Loucy (cell line): Measurements from ENCODE around the gene KDM3A.

Source experiments
- CTCF ChIP-seq: fragments of 200-600 bp; sonication (generic); conservative IDR thresholded peaks from 2 replicates; pipeline ENCODE4 v1.5.1; 2014; ENCODE audit warnings: mild to moderate bottlenecking, antibody characterized with exemption, low read length
- EZH2phosphoT487 ChIP-seq: fragments of 200-600 bp; IDR thresholded peaks from 2 replicates; pipeline ENCODE4 v1.6.1; 2018; ENCODE audit warnings: antibody characterized with exemption, mild to moderate bottlenecking, moderate library complexity, borderline replicate concordance

GRCh38 chr2:86439879-86440630 lies 1.1 kb upstream of the KDM3A start:
- TF ChIP-seq CTCF: no peak
- TF ChIP-seq EZH2phosphoT487: no peak
